ENCODE measurements around the gene LRRN2.

DNA sequence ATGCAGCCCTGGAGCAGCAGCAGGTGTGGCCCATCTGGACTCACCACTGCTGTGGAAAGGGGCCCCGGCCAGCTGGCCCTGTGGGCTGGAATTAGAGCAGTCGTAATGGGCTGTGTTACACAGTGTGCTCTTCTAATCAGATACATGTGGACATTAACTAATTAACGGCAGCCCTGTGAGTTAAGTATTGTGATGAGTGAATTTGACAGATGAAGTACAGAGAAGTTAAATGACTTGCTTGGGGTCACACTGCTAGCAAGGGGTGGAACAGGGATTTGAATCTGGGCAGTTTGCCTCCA, 110.7 kb downstream of the LRRN2 start:
- TF ChIP-seq EZH2phosphoT487 (IDR thresholded peaks at IDR 0.05; ENCODE audit: low read depth, severe bottlenecking, unreplicated experiment), result no peak
- TF ChIP-seq, protein P1, sequence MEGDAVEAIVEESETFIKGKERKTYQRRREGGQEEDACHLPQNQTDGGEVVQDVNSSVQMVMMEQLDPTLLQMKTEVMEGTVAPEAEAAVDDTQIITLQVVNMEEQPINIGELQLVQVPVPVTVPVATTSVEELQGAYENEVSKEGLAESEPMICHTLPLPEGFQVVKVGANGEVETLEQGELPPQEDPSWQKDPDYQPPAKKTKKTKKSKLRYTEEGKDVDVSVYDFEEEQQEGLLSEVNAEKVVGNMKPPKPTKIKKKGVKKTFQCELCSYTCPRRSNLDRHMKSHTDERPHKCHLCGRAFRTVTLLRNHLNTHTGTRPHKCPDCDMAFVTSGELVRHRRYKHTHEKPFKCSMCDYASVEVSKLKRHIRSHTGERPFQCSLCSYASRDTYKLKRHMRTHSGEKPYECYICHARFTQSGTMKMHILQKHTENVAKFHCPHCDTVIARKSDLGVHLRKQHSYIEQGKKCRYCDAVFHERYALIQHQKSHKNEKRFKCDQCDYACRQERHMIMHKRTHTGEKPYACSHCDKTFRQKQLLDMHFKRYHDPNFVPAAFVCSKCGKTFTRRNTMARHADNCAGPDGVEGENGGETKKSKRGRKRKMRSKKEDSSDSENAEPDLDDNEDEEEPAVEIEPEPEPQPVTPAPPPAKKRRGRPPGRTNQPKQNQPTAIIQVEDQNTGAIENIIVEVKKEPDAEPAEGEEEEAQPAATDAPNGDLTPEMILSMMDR (IDR thresholded peaks at IDR 0.05; ENCODE audit: poor library complexity), result no peak
- TF ChIP-seq EZH2 (IDR thresholded peaks at IDR 0.05; ENCODE audit: borderline replicate concordance), result no peak
